NCI-H2107 treated with DMSO at 0.1 percent for 48 hours (cell line): ENCODE results near the gene AZI2.
A peak's percentile ranks its signal among the peaks of the same experiment; 100 is the strongest.

Source experiments
- DNase-seq: peaks from one replicate; lab custom pipeline; 2025; ENCODE audit not compliant: unreplicated experiment; lab: John Stamatoyannopoulos, UW

AZI2 gene

GRCh38 chr3:28348629-28349468, at the start of gene AZI2, which contains the start of gene ZCWPW2:
TSS of gene AZI2 (minus strand) at chr3:28348824. CDS start at chr3:28340617, 8,207 bp downstream.
TSS of gene ZCWPW2 (plus strand) at chr3:28348721. CDS start at chr3:28413069, 64,348 bp downstream.
- peak; percentile 48 for DNase-seq

DNA sequence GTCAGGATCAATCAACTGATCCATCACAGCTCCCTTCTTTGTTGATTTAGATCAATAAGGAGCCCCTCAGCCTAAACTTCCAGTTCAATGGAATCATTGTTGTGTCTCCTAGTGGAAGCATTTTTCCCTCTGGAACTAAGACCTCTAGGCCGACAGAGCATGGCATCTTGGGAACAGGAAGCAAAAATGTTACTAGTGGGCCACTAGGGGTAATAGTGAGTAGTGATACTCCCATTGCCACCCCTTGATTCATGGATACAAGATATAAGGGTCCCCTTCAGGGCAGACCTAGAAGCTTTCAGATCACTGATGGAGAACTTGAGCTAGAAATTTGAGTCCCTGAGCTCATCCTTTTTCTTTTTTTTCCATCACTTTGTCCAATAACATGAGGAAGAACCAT, 40.4 kb upstream of the AZI2 start:
- DNase-seq, result no peak

GRCh38 chr3:28386049-28386448, 37.4 kb upstream of the AZI2 start:
- no peak for DNase-seq

DNA sequence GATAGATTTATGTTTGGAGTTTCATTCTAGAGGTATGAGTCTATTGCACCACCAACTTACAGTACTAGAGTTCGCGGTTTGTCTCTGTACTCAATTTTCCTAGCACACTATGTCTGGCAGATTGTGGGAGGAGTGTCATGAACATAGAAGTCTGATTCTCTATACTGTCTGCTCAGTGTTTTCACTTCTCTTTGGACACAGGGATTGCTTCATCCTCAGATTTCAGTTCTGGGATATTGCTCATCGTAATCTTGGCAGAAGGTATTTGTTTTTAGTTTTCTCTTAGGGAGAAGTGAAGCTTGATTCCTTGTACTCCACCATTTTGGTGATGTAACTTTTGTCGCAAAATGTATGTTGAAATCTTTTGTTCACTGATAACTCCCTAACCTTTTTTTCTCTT, 27.8 kb upstream of the AZI2 start:
- no peak for DNase-seq

GRCh38 chr3:28349469-28350000, 911 bp upstream of the AZI2 start:
- no peak for DNase-seq

DNA sequence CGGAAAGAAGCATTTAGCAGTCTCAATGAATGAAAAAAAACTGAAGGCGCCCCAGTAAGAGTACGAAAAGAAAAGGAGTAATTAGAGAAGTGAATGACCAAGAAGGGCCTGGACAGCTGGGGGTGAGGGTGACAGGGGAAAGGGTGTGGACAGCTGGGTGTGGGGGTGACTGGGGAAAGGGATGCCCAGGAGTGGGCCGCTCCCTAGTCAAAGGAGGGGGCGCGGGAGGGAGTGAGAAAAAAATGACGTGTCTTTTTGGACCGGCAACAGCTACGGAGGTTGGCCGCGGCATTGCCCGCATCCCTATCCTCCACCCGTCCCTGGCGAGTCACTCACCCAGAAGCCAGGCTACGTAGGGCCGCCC, 377 bp downstream of the AZI2 start:
- DNase-seq, result no peak

DNA sequence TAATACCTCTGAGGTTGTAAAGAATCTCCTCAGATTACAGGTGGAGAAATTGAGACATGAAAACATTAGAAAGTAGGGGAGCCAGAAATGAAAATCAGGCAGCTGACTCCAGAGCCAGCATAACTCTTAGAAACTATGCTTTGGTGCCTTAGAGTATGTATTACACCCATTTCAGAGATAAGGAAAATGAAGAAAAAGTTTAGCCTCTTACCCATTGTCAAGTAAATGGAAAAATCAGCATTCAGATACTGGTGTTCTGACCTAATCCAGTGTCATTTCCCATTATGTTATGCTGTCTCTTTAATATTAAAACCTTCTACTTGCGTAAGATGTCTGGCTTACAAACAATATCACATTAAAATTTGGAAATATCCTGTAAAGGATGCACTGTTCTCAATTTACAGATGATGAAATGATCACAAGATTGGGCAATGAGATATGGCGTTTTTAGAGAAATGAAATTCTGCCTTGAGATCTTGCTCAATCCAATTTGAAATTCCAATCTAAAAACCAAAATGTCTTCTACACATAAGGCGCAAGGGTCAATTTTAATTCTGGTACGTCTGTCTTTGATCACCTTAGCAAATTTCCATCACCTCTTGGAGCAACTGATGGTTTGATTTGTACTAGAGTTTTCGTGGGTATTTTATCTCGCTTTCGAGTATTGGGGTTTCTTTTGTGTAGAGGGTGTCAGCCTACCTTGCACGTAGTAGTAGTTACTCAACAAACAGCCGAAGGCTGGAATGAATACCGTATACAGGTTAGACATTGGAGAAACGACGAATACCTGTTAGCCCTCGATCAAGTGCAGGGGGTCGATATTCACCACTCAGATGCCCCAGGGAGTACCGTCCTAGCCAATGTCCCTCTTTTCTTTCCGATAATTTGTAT, 1.0 kb downstream of the AZI2 start:
- DNase-seq, result no peak

- no peak for DNase-seq
These were observed 2.9 kb downstream of the AZI2 start for GRCh38 chr3:28345690-28346089.

- DNase-seq, result no peak
These were observed 5.5 kb downstream of the AZI2 start for GRCh38 chr3:28343144-28343543.

GRCh38 chr3:28337230-28337629, 11.4 kb downstream of the AZI2 start:
- no peak for DNase-seq

DNA sequence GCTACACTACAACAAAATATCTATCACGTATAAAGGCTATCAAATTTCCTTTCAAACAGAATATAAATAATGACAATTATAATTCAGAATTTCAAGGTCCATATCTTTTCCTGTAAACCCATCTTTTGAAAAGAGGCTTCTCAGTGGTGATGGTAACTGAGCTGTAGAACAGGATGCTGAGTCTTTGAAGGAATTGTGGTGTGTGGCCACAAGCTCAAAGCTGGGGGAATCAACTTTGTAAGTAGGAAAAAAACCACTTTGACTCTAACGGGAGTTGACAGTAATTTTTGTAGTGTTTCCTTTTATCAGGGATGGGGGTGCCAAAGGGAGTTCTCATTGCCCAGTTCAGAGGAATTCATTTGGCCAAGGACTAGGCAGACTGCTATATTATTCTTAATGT, 13.4 kb downstream of the AZI2 start:
- DNase-seq, result no peak

- DNase-seq, result no peak
These were observed 14.1 kb downstream of the AZI2 start for GRCh38 chr3:28334552-28334951.

GRCh38 chr3:28328188-28329151, 20.2 kb downstream of the AZI2 start:
- DNase-seq, result no peak

- DNase-seq, result no peak
These were observed 22.1 kb downstream of the AZI2 start for GRCh38 chr3:28326458-28326926.

- DNase-seq, result no peak
These were observed 26.2 kb downstream of the AZI2 start for GRCh38 chr3:28322464-28322863.

- DNase-seq, result no peak
These were observed 27.6 kb downstream of the AZI2 start for GRCh38 chr3:28320981-28321380.

- peak; percentile 14 for DNase-seq
These were observed 31.1 kb downstream of the AZI2 start for GRCh38 chr3:28317438-28318022.

DNA sequence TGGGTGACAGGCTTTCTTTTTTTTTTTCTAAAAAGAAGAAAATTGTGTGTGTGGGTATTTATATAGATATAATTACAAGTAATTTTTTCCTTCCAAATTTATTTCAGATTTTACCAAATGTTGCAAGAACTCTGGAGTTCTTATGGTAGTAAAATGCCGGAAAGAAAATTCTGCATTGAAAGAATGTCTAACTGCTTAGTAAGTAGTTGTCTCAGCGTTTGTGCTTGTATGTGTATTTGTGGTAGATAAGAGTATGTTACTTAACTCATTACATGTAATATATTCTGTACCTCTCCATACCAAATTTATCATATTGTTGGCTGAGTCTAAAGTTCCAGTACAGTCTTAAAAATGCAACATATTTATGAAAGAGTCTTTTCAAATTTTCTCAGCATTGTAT, 32.4 kb downstream of the AZI2 start:
- no peak for DNase-seq

DNA sequence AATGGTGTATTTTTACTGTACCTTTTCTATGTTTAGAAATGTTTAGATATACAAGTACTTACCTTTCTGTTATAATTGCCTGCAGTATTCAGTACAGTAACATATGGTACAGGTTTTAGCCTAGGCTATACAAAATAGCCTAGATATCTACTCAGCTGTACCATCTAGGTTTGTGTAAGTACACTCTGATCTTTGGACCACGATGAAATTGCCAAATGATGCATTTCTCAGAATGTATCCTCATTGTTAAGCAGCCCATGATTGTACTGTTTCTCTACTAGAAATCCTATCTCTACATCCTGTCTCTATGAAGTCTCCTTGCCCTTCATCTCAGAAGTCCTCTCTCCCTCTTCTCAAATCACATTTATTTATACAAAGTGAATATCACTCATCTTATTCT, 32.9 kb downstream of the AZI2 start:
- DNase-seq, result no peak

DNA sequence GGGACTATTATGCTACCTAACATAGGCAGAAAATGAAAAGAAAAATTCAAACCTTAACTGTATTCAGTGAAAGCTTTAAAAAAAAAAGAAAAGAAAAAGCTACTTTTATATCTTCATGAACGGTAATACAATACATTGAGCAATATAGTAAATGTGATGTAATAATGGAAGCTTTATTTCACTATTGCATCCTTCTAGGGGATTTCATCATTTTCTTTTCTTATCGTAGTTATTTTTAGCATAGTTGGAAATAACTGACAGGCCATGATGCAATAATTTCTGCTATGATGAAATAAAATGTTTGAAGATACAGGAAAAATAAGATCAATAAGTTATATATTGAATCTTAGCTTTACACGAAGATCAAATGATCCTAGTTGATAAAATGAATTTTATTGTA, 40.4 kb downstream of the AZI2 start:
- DNase-seq, result no peak
